ENCODE results near the gene INPP1. TPM values are rescaled to one million over a fixed set of nuclear protein-coding genes. Genes with fewer than 3 reads are reported as not detected.

The INPP1 gene
- polyA plus RNA-seq, 1 of the 3 experiments (the other 2 are of a cell fraction), result 6.4 TPM

GRCh38 chr2:190378880-190379237 is 35.5 kb downstream of the INPP1 start:
- H3K79me2 ChIP-seq (ENCODE audit: insufficient read depth), result no peaks in the 10 kb centered on the region
- no peaks in the 10 kb centered on the region for H3F3A ChIP-seq (replicated peaks; ENCODE audit: insufficient read depth)
- H3K4me3 ChIP-seq (ENCODE audit: low read depth in 2 of 2, low read length in 1 of 2), result no peak overlapping the region
- POLR2A ChIA-PET, result no interaction called here
- H4K20me1 ChIP-seq (ENCODE audit: insufficient read depth), result no peaks in the 10 kb centered on the region
- CTCF ChIA-PET, result no interaction called here
- no peaks in the 10 kb centered on the region for H3K27me3 ChIP-seq (ENCODE audit: insufficient read depth)
- no peaks in the 10 kb centered on the region for H3K9me2 ChIP-seq
- H3K9me3 ChIP-seq, result no peaks in the 10 kb centered on the region
- no peaks in the 10 kb centered on the region for H3K36me3 ChIP-seq (replicated peaks in 1 of 2; ENCODE audit: control insufficient read depth in 1 of 2, insufficient read depth in 2 of 2, low read length in 1 of 2)
- no peak overlapping the region for H3K27ac ChIP-seq (ENCODE audit: low read depth in 2 of 2, low read length in 1 of 2)
- no peaks in the 10 kb centered on the region; a peak in 1 of 4 replicates for H3K4me1 ChIP-seq (ENCODE audit: control insufficient read depth in 1 of 2, insufficient read depth in 2 of 2, low read depth in 1 of 2, low read length in 1 of 2)
- DNase-seq, result no peak
- 94% methylated on average over 6 of the region's 6 CpGs for WGBS (ENCODE audit: low lambda C conversion rate)
- no peak overlapping the region for H3K4me2 ChIP-seq
- TF ChIP-seq MEF2A (IDR thresholded peaks at IDR 0.05; ENCODE audit: borderline replicate concordance, low read depth), result no peak
- TF ChIP-seq FOXM1 (IDR thresholded peaks at IDR 0.05; ENCODE audit: low read depth), result no peak
- no peak for TF ChIP-seq TCF12 (IDR thresholded peaks at IDR 0.05)
- no peak for TF ChIP-seq GABPA (IDR thresholded peaks at IDR 0.05; ENCODE audit: low read depth)
- TF ChIP-seq NRF1 (IDR thresholded peaks at IDR 0.05; ENCODE audit: low read depth, low read length), result no peak
- TF ChIP-seq CHD2 (IDR thresholded peaks at IDR 0.05; ENCODE audit: low read length, partially characterized antibody), result no peak
- no peak for TF ChIP-seq RCOR1 (IDR thresholded peaks at IDR 0.05; ENCODE audit: low read length)
- no peak for TF ChIP-seq ZBTB33 (IDR thresholded peaks at IDR 0.05; ENCODE audit: borderline replicate concordance, low read depth)
- TF ChIP-seq YY1 (IDR thresholded peaks at IDR 0.05; ENCODE audit: low read depth), result no peak
- TF ChIP-seq MXI1 (IDR thresholded peaks at IDR 0.05; ENCODE audit: low read depth, low read length), result no peak
- TF ChIP-seq ELF1 (IDR thresholded peaks at IDR 0.05), result no peak
- no peak for TF ChIP-seq MAX (IDR thresholded peaks at IDR 0.05; ENCODE audit: low read depth)
- TF ChIP-seq SIN3A (IDR thresholded peaks at IDR 0.05; ENCODE audit: borderline replicate concordance, low read depth, low read length), result no peak
- TF ChIP-seq FOSL2 (IDR thresholded peaks at IDR 0.05; ENCODE audit: borderline replicate concordance, low read depth), result no peak
- TF ChIP-seq JUND (IDR thresholded peaks at IDR 0.05), result no peak
- TF ChIP-seq USF1 (IDR thresholded peaks at IDR 0.05; ENCODE audit: borderline replicate concordance, low read depth), result no peak
- no peak for TF ChIP-seq POLR2AphosphoS5 (IDR thresholded peaks at IDR 0.05; ENCODE audit: low read depth, low read length)
- TF ChIP-seq SMC3 (IDR thresholded peaks at IDR 0.05; ENCODE audit: low read depth, low read length), result no peak
- no peak overlapping the region for H3K9ac ChIP-seq
- no peak overlapping the region for H2AFZ ChIP-seq (ENCODE audit: low read depth)
